DMS 273 (cell line): ENCODE results near the gene NRIP1.
A peak's percentile ranks its signal among the peaks of the same experiment; 100 is the strongest.

Source experiments
- DNase-seq: peaks from one replicate; lab custom pipeline; 2025; ENCODE audit not compliant: unreplicated experiment; lab: John Stamatoyannopoulos, UW

The NRIP1 gene

DNA sequence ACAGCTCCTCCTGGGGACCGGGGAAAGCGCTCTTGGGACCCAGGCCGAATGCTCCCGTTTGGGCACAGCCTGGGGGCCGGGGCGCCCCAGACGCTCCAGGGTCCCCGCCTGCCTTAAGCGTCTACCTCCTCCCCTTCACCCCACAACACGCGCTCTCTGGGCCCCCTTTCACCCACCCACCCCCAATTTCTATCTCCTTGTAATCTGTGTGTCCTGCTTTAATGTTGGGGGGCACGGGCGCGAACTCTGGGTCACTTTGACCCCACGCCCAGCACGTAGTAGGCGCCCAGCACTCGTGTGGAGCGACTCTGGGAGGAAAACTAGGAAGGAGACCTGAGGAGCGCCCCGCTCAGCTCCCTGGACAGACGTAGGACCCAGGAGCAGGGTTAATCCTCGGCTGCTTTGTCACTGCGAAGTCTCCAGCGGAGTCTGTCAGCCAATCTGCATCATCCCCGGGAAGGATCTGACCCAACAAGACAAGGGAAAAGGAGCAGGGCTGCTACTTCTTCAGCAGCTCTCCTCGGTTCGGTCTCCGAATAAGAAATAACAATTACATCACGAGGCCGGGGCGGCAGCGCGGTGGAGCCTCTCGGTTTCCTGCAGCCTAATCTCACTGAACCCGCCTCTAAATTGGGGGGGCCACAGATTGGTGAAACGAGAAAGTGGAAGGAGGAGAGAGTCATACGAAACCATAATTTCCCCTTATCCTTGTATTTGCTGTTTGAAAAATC lies 757 bp upstream of the NRIP1 start:
- peak; percentile 81 for DNase-seq

DNA sequence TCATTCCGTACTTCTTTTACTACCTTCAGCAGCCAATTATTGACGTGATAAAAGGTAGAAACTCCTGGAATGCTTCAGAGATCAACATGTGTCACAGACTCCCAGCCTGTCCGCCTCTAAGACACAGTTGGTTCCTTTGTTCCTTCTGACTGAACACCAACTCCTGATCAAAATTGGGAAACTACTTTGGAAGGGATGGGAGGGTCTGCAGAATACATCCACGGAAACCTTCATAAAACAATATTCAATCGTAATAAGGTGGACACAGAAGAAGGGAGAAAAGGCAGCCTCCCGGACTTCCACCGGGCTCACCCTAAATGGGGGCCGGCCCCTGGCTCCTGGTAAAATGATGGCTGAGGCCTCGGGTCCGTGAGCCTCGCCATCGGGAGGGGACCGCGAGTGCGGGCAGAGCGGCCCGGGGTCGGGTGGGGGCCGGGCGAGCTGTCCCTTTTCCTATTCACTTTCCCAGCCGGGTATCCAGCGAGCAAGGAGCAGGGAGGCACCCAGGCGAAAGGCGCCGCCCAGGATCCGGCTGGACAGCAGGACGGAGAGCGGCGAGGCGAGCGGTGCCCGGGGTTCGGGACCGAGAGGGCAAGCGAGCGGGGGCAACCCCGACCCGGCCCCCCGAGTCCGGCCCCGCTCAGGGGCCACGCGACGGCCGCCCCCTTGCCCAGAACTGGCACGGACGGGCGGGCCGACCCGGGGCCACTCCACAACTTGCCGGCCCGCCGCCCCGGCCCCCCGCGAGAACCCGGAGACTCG lies 805 bp downstream of the NRIP1 start:
- DNase-seq, result peak; percentile 70

- peak; percentile 56 for DNase-seq
Observed at GRCh38 chr21:15063081-15063813, 1.6 kb downstream of the NRIP1 start.

DNA sequence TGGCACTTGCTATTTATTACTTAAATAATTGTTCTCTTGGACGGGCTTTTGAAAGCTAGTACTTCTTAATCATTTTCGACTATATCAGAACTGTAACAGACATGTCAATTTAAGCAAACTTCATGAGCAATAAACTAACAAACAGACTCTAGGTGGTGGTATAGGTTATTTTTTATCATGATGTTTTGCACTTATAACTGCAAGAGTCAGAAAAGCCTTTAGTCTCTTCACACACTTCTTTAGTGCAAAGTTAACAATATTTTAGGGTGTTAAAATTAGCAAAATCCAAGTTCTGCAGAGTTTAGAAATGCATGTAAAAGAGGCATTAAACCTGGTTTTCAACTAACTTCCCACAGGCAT lies 2.2 kb downstream of the NRIP1 start:
- DNase-seq, result peak; percentile 44

DNA sequence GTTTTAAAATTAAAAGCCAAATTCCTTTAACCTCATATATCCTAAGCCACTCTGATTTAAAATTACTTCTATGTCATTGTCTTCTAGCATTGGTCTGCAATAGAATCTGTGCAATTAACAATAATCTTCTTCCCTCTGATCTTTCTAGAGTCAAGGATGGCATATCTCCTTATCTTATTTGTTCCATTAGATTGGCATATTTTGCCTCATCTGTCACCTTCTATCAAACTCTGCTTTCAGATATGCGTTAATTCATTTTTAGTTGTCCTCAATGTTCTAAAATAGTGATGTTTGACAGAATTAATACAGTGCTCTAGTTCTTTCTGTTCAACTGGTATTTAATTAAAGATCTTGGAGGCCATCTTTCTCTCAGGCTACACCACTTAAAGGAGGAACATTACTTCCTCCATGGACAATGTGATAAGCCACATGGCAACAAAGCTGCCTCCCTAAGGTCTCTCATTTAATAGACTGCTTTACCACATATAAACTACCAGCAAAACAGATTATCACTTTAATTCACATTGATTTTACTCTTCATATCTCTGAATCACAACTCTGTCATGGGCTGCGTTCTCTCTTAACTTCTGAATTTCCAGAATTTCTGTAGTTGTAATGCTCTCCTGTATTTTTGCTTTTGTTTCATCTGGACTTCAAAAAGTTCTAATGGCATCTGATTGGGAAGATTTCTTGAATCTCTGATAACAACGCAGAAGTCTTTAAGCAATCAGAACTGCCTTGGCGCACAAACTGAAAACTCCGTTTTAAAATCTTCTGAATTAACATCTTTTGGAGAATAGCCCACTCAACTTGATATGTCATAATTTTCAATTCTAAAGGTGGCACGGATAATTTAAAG lies 2.8 kb downstream of the NRIP1 start:
- peak; percentile 25 for DNase-seq

DNA sequence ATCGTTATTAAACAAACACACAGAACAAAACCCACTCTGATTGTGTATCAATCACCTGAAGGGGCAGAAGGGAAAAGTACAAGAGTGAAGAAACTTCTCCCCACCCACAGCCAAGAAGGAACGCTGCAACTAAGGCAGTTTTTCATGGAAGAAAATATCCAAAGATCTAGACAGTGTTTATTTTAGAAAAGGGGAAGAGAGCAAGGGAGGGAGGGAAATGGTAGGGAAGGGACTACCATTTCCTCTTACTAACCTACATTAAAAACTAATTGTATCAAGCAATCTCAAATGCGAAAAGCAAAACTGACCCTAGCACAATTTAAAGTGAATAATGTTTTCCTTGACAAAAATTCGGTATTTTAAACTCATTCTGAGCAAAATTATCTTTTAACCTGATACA lies 3.5 kb downstream of the NRIP1 start:
- no peak for DNase-seq

- DNase-seq, result peak; percentile 43
Observed at GRCh38 chr21:15060543-15061175, 4.1 kb downstream of the NRIP1 start.

- DNase-seq, result peak; percentile 8
Observed at GRCh38 chr21:15059397-15059796, 5.4 kb downstream of the NRIP1 start.

DNA sequence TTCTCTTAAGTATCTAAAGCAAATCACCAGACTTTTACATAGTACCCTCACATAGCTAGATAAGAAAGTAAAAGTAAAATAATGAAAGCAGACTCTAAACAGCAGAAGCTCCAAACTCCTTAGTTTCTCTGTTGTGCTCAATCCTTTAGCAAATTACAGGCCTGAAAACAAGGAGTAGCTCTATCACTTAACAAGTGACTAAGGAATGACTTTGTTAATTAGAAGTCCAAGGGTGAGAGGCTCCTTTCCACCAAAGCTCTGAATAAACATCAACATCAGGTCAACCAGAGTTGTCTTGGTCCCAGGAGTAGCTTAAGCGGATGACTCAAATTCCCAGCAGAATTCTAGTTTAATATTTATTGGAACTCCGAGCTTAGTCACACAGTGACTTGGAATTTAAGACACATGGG lies 5.9 kb downstream of the NRIP1 start:
- DNase-seq, result peak; percentile 46

GRCh38 chr21:15057285-15057684 lies 7.5 kb downstream of the NRIP1 start:
- DNase-seq, result no peak

GRCh38 chr21:15054606-15055239 lies 10.1 kb downstream of the NRIP1 start:
- DNase-seq, result no peak

- DNase-seq, result no peak
Observed at GRCh38 chr21:15054089-15054488, 10.7 kb downstream of the NRIP1 start.

DNA sequence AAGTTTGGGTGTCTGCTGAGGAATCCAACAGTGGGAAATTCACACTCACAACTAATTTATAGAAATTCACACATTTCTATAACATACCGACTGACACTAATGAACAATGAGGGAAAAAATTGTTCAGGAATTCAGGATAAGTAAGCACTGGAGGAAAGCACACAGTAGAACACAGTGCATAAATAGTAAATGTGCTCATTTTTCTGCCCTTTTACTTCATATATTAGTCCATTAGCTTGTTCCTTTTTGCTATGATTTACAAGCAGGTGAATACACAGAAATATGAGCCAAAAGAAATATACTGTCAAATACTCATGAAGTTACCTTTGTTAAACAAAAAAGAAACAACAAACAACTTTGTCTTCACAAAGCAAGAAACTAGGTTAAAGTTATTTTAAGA lies 11.3 kb downstream of the NRIP1 start:
- no peak for DNase-seq

DNA sequence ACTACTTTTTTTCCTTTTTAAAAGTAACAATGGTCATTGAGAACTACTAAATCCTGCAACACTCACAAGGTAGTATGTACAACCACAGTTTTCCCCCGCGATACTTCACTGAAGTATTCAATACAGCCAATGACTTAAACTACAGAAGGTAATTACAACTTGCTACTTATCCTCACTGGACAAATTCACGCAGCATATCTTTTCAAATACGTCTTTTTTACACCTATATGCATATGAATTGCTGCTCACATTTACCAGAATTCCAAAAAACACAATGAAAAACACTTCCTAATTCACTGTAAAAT lies 12.4 kb downstream of the NRIP1 start:
- no peak for DNase-seq

DNA sequence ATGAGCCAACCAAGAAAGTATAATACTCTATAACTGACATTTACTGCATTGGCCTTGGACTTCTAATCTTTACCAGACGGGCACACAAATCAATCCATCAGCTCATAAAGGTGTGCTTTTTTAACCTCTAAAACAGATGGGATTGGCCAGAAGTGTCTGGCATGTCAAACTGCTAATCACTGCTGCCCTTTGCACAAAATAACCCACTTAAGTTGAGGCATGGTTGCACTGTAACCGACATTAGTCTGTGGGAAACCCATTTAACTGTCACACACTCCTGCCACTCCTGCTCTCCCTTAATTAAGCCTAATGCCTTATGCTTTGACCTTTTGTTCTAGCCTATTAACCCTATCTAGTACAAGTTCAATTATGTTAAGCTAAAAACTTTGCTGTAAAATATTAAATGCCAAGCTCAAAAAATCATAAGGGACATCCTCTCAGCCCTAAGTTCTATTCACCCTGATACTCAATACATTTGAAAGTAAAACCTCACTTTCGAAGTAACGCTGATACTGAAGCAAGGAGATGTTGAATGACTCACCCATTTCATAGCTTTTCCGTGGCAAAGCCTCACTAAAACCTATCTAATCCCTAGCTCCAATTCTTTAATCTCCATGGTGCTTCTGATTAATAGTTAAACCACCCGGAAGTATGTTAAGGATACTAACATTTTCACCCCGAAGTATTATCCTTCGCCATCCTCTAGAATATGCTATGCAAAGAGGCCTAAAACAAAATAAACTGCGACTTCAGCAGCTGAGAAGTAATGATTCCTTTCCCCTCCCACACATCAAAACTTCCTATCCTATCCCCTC lies 12.9 kb downstream of the NRIP1 start:
- no peak for DNase-seq

GRCh38 chr21:15050568-15051377 lies 14.0 kb downstream of the NRIP1 start:
- DNase-seq, result no peak

DNA sequence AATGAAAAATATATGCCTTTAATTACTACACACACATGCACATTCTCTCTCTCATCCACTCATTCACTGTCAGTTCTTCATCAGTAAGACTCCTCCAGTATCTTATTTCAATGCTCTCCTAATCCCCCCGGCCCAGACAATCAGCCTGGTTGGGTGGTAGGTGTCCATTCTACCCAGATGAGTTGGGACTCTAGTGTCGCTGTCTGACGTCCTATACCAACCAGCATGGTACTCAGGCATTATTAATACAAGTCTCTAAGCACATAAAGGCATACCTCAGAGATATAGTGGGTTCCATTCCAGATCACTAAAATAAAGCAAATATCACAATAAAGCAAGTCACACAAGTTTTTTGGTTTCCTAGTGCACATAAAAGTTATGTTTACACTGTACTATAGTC lies 19.8 kb downstream of the NRIP1 start:
- no peak for DNase-seq

- DNase-seq, result no peak
Observed at GRCh38 chr21:15042531-15042930, 22.3 kb downstream of the NRIP1 start.
